ENCODE data around the gene TMEM61.

DNA sequence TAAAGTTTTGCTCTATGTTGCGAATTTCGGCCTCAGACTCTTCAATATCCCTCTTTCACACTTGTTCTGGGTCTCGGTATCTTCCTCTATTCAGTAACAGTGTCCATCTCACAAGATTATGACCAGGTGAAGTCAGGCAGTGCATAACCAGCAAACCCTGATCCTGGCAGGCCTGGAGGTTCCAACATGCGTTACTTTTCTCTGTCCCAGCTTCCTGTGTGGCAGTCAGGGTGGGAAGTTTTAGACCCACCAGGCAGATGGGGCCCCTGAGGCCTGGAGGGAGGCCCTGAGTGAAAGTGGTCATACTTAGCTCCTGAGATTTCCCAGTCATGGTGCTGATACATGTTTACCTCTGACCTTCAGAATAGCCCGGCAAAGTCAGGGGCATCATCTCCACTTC lies 5.1 kb downstream of the TMEM61 start:
- TF ChIP-seq POLR2A (IDR thresholded peaks at IDR 0.05; ENCODE audit: low read depth, low read length) (no peak), POLR2AphosphoS5 (IDR thresholded peaks at IDR 0.05; ENCODE audit: low read depth, low read length) (no peak), TAF1 (IDR thresholded peaks at IDR 0.05; ENCODE audit: borderline replicate concordance, low read depth, low read length) (no peak)

Measured in GM12892 (cell line).